Endometrium (tissue), 2 donors: Measurements from ENCODE around the gene NAXE.
"Not testable (repeated sequence)": the region's sequence is repeated elsewhere in the genome, so short reads cannot be mapped to it uniquely, and the experiment has no call there.

ENCODE experiments used
- FAIRE-seq: peaks from 2 replicates; lab custom pipeline; 2012; peaks lifted over from hg19 to GRCh38; lab: Jason Lieb, UNC
- donor health status: control.
- donor health status: control.

Gene NAXE

GRCh38 chr1:156571261-156571852 lies 20.2 kb upstream of the NAXE start:
- FAIRE-seq = no peak

GRCh38 chr1:156571919-156572662 lies 19.5 kb upstream of the NAXE start, which contains the start of gene IQGAP3:
Gene IQGAP3 (minus strand): TSS chr1:156572565. CDS start chr1:156572529, 36 bp downstream.
- no peak for FAIRE-seq

DNA sequence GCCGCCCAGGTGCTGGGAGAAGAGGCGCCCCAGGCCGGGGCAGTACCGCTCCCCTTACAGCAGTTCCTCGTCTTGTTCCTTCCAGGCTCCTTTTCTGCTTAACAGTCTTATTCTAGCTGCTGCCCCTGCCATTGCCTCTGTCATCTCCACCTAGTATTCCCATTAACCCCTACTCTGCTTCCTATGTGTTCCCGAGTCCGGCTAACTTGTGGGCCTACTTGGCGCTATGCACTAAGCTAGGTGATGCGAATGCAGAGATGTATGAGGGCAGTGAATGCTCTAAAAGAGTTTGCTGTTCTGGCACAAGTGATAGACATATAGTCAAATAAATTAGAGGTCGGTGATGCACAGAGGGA lies 18.9 kb upstream of the NAXE start:
- no peak for FAIRE-seq

DNA sequence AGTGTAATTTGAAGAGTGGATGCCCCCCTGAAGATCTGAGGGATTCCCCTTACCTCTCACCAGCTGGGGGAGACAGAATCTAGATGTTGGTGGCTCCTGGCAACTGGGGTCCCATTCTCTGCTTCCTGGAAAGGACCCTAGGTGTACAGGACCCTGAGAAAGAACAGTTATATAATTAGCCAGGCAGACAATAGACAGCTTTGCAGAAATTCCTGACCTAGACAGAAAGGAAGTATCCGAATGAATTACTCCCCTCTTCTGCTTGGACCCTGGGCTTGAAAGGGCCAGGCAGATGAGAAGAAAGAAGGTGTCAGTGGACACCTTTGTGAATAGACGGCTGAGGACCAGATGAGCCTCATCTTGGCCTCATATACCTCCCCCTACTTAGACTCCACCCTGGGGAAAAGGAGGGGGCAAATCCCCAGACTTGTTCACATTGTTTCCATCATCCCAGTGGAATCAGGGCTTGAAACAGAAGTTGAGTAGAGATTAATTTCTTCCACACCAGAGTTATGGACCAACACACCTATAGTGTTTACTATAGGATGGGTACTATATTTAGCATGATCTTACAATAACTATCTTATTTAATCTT lies 17.4 kb upstream of the NAXE start:
- no peak for FAIRE-seq

- no peak for FAIRE-seq
These were observed 14.0 kb upstream of the NAXE start for GRCh38 chr1:156577550-156577949.

DNA sequence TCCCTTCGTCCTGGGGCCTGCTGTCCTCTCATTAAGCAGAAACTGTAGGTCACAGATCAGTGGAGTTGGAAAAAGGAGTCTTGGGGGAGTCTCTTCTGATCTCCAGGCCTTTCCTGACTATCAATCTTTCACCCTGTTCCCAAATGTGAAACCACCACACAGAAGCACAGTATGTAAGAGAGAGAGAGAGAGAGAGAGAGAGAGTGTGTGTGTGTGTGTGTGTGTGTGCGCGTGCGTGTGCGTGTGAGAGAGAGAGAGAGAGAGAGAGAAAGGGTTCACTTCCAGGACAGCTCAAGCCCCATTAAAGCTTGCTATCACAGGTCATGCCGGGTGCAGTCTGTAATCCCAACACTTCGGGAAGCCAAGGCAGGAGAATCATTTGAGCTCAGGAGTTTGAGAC lies 13.5 kb upstream of the NAXE start:
- no peak for FAIRE-seq

DNA sequence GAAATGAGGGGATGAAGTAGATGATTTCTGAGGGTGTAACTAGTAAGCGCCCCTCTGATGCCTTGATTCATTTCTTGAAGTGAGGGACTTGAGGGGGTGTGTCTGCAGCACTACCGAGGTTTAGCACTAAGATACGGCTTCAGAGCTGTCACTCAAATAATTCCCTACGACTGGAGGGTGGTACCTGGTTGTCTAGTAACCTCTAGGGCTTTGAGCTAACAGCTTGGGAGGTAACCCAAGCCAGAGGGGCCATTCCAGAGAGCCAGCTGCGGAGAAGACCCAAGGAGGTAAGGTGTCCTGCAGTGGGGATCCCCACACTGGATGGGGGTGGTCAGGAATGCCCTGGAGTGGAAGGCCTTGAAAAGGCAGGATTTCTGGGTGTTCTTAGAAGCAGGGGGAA lies 12.1 kb upstream of the NAXE start, which contains the start of gene TTC24:
TTC24 (plus strand) TSS at position 252 of the 400 bp plus-strand sequence. CDS start 1,642 bp downstream, outside the sequence.
- no peak for FAIRE-seq

- no peak for FAIRE-seq
These were observed 9.8 kb upstream of the NAXE start for GRCh38 chr1:156581661-156582387.

DNA sequence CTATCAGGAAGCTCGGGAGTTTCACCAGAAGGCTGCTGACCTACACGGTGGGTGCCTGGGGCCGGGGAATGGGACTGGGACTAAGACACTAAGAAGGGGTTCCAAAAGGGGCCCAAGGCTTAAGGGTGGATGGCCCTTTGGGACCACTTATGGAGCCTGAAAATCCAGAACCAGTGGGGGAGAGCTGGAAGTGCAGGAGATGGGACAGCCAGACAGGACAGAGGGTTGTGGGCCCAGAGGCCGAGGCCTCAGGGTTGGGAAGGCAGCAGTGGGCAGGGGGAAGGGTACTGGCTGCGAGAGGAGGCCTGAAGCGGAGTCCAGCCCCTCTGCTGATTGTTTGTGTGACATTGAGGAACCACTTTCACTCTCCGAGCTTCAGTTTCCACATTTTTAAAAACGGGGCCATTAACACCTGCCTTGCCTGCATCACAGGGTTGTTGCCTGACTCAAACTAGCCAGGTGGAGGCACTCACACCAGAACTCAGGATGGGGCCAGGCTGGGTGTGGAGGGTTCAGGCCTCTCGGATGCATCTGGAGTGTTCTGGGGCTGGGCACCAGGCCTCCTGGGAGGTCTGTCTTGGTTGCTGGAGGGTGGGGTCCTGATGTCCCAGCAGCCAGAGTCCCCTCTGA lies 9.1 kb upstream of the NAXE start:
- no peak for FAIRE-seq

GRCh38 chr1:156583821-156584622 lies 7.6 kb upstream of the NAXE start:
- FAIRE-seq = no peak

DNA sequence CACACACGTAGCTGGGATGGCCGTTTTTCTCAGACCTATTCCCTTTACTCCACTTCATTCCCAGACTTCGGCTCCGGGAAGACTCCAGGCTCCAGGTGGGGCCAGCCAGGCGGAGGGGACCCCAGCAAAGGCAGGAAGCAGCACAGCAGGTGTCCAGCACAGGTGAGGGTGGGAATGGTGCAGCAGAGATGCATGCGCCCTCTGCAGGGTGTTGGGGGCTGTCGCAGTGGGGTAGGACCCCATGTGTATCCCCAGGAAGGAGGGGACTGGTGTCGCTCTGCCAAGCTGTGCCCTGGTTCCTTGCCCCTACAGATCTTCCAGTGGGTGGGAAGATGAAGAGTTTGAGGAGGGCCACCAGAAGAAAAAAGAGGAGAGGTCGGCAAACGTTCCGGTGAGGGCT lies 6.8 kb upstream of the NAXE start:
- FAIRE-seq = no peak

GRCh38 chr1:156586323-156586722 lies 5.3 kb upstream of the NAXE start:
- FAIRE-seq = no peak

- FAIRE-seq = no peak
These were observed 4.6 kb upstream of the NAXE start for GRCh38 chr1:156586892-156587477.

DNA sequence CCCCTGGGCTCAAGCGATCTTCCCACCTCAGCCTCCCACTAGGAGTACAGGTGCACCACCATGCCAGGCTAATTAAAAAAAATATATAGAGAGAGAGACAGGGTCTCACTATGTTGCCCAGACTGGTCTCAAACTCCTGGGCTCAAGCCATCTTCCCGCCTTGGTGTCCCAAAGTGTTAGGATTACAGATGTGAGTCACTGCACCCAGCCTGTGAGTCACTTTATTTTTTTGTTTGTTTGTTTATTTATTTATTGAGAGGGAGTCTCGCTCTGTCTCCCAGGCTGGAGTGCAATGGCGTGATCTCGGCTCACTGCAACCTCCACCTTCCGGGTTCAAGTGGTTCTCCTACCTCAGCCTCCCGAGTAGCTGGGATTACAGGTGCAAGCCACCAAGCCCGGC lies 3.6 kb upstream of the NAXE start:
- FAIRE-seq = not testable (repeated sequence)

DNA sequence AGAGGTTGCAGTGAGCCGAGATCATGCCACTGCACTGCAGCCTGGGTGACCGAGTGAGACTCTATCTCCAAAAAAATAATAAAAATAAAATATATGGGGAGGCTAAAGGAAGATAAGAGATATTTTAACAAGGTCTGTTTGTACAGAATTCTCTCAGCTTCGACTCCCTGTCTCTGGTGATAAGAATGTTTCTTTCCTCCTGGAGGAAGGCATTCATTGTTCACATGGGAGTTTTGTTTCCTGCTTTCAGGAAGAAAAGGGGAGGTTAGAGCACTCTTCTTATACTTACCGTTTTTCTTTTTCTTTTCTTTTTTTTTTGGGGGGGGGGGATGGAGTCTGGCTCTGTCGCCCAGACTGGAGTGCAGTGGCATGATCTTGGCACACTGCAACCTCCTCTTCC lies 2.0 kb upstream of the NAXE start:
- no peak for FAIRE-seq

DNA sequence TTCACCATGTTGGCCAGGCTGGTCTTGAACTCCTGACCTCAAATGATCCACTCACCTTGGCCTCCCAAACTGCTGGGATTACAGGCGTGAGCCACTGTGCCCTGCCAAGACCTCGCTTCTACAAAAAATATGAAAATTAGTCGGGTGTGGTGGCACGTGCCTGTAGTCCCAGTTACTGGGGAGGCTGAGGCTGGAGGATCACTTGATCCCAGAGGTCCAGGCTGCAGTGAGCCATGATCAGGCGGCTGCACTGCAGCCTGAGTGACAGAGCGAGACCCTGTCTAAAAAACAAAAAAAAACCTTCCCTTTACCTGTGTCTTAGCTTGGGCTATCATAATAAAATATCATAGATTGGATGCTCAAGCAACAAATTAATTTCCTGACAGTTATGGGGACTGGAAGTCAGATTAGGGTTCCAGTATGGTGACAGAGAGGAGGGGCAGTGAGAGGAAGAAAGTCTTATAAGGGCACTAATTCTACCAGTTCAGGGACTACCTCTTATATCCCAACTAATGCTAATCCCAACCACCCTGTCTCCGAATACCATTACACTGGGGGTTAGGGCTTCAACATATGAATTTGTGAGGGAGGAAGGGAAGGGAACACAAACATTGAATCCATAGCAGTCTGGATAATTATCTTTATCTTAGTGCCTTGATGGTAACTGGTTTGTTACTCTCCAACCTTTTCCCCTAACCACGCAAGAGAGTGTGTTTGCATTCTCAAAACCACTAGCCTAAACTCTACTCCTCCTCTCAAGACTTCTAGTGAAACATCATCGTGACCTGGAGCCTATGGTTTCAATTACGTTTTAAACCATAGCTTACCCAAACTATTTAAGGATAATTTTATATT lies 1.0 kb upstream of the NAXE start:
- FAIRE-seq = no peak

- no peak for FAIRE-seq
These were observed 470 bp upstream of the NAXE start for GRCh38 chr1:156591181-156591431.

- FAIRE-seq = no peak
These were observed 758 bp downstream of the NAXE start for GRCh38 chr1:156592158-156592909.

- FAIRE-seq = no peak
These were observed 1.5 kb downstream of the NAXE start for GRCh38 chr1:156592910-156593660.
